ENCODE results near the gene RFX2. TPM values are rescaled to one million over a fixed set of nuclear protein-coding genes. Genes with fewer than 3 reads are reported as not detected.

Gene RFX2
- total RNA-seq, 1 experiment from 2014 or later, result 9.7 TPM

DNA sequence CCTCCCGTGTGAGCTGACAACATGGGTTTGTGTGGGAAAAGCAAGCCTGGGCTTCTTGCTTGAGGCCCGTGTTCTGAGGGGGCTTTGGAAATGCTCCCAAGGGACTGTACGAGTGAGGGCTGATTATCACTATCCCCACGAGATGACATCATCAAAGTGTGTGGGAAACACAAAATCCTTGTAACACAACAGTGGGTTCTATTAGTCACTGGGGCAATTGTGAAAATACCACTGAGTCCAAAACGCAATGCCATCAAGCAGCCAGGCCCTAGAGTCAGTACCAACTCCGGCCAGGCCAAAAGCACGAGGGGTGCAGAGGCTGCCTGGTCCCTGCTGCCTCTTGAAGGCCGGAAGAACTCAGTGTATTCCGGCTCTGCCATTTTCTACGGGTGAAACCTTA, 166.7 kb downstream of the RFX2 start:
- peaks cover 47% of the 10 kb centered on the region for H3K36me3 ChIP-seq
- H3K27me3 ChIP-seq (replicated peaks), result no peaks in the 10 kb centered on the region
- no peak overlapping the region for H3K4me3 ChIP-seq
- DNase-seq (ENCODE audit: low read depth in 1 of 2, low spot score in 2 of 2), result no peak
- H3K27ac ChIP-seq, result no peak overlapping the region
- no peaks in the 10 kb centered on the region; the same call in 1 of the 2 replicates for H3K4me1 ChIP-seq (replicated peaks)
- H3K9me3 ChIP-seq (replicated peaks), result no peaks in the 10 kb centered on the region

Other genes with a start within 250 kb of the RFX2 start
- not detected in 2 replicates for gene FUT5, start 240.0 kb downstream of the RFX2 start, total RNA-seq (2014; rRNA removed; shearing (Covaris generic))
- gene NDUFA11, start 206.7 kb downstream of the RFX2 start, total RNA-seq (2014; rRNA removed; shearing (Covaris generic)), result 385 and 703 TPM in 2 replicates
- gene VMAC, start 205.6 kb downstream of the RFX2 start, total RNA-seq (2014; rRNA removed; shearing (Covaris generic)), result 1.9 and 3.2 TPM in 2 replicates
- gene CAPS, start 196.2 kb downstream of the RFX2 start, total RNA-seq (2014; rRNA removed; shearing (Covaris generic)), result 0.78 and 1.4 TPM in 2 replicates
- gene RANBP3, start 132.4 kb downstream of the RFX2 start, total RNA-seq (2014; rRNA removed; shearing (Covaris generic)), result 81.2 and 88.1 TPM in 2 replicates
- not detected in 2 replicates for gene ACSBG2, start 25.2 kb upstream of the RFX2 start, total RNA-seq (2014; rRNA removed; shearing (Covaris generic))
- 9.1 and 13.4 TPM in 2 replicates for gene MLLT1, start 169.5 kb upstream of the RFX2 start, total RNA-seq (2014; rRNA removed; shearing (Covaris generic))
- gene ACER1, start 223.1 kb upstream of the RFX2 start, total RNA-seq (2014; rRNA removed; shearing (Covaris generic)), result not detected in 2 replicates

All from SJSA1 (cell line).